ENCODE results near the gene NEDD4L.

The NEDD4L gene

GRCh38 chr18:58125183-58125582, 81.2 kb downstream of the NEDD4L start:
- no peak for DNase-seq

DNA sequence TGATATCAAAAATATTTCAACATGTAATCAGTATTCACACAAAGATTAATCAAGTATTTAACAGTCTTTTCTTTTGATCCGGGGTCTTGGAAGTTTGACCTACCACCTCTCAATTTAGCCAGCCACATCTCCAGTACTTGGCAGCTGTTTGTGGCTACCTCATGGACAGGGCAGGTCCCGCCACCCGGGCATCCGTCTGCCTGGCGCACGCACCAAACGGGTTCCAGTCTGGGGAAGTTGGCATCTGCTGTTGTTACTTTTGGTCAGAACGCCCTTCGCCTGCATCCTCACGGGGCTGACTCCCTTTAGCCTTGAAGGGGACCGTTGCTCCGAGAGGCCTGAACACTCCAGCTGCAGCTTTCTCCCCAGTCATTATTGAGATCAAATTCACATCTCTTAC, 81.7 kb downstream of the NEDD4L start:
- no peak for DNase-seq

GRCh38 chr18:58128381-58129374, 84.7 kb downstream of the NEDD4L start:
- DNase-seq = no peak

DNA sequence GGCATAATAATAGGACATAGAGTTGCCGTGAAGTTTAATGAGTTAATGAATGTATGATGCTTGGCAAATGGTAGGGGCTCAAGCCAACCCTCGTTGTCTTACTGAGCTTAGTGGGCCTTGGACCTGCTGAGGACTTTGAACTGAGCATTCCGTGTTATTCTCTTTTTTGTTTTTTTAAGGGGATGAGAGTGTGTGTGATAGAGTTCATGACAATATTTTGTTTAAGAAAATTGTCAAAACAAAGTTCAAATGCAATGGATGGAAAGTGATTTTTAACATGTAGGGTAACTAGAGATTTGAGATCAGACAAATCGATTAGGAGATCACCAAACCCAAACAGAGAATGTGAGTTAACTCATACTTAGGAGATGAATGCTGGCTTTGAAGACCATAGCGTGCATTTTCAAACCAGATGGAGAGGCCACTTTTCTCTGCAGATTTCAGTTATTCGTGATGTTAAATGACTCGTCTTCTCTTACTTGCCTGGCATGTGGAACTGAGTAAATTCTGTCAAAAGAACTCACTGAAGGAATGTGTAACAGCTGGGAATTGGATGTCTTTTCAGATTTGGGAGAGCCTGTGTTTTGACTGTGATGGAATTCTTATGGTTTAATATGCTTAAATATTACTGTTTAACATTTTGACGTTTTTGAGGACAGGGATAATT, 88.7 kb downstream of the NEDD4L start:
- DNase-seq = no peak

GRCh38 chr18:58135183-58135641, 91.2 kb downstream of the NEDD4L start:
- DNase-seq = peak; percentile 25

GRCh38 chr18:58135701-58136331, 91.8 kb downstream of the NEDD4L start:
- DNase-seq = peak; percentile 75

DNA sequence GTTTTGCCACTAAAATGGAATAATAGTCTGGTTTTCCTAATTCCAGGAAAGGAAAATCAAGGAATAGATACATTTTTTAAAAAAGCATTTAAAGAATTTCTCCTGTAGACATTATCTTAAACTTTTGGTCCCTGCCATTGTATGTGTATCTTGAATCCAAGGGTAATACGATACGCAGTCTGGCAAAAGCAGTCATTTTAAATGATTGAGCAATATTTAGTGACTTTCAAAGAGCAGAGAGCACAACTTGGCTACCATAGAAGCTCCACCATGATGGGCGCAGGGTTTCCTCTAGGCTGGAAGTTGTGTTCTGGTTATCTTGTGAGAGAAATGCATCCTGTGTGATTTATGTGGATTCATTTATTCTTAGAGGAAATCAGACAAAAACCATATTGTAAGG, 92.9 kb downstream of the NEDD4L start:
- no peak for DNase-seq

DNA sequence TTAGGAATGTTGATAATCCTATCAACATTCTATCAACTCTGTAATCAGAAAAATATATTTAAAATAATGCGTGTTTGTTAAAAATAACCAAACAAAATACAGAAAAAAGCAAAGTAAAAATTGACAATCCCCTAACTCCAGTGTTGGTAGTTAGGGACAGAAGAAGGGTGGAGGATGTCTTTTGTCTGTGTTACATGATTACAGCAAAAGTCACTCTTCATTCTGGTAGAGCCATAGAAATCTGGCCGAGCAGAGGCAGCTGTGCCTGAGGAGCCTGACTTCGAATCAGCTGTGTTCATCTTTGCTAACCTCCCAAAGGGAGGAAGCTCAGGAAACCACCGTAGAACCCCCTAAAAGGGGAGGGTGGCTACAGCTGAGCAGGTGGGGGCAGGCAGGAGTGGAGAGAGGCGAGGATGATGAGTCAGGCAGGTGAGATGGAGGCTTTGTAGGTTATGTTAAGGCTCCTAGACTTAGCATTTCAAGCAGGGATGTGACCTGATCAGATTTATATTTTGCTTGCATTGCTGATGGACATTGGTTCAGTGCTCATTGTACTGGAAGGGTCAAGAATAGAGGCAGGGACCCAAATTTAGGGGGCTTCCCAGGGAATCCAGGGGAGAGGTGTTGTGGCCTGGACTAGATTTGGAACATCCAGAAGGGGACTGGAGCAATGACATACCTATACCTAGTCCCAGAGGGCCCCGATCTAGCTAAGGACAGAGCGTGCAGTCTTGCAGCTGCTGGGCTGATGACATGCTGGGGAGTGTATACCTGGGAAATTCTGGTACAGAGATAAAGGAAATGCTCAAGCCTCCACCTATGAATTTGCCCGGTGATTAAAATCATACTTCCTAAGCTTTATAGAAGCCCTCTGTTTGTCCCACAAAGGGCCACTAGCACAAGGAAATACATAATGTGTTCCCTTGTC, 95.7 kb downstream of the NEDD4L start:
- DNase-seq = no peak

DNA sequence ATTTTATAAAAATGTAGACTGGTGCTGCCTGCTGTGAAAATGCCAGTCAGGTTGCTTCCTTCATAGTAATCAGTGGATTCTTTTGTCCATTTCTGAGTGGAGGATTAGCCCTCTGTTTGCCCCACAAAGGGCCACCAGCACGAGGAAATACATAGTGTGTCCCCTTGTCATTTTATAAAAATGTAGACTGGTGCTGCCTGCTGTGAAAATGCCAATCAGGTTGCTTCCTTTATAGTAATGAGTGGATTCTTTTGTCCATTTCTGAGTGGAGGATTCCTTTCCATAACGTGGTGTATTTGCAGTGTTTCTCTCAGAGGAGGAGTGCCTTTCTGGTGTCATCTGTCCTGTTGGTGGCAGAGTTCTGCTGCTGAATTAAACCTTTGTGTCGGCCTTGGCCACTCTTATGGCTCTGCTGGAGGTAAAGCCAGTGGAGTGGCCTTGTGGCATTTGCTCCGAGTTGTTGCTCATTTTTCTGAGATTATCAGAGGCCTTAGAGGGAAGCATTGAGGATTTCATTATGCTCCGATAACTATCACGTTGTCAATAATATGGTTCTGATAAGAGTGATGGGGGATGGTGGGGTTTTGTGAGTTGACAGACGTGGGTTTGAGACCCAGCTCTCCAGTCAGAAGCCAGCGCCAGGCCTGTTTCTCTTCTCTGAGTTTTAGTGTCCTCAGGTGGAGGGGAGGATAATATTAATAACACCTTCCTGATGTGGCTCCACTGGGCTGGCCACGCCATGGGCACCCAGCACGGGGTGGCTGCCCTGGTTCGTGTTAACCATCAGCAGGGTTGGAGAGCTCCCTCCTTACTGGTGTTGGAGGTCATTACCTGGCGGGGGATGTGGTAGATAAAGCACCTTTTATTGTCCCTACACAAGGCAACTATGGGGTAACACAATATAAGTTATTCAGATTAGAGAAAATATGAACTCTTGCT, 96.6 kb downstream of the NEDD4L start:
- DNase-seq = no peak

DNA sequence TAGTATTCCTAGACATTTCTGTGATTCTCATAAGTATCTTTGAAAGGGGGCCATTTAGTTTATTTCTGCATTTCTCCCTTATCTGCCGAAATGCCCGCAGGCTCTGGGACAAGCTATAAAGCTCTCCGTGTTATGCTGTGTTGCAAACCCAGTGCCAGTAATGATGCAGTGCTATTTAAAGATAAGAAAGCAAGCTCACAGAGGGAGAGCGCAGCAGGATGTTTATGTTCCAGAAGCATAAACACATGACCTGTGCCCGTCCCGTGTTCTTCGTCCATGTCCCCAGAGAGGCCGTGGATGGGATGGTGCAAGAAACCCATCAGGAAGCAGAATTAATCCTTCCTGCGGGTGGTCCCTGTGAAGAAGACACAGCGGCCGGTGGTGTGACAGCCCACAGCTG, 99.4 kb downstream of the NEDD4L start:
- DNase-seq = no peak

DNA sequence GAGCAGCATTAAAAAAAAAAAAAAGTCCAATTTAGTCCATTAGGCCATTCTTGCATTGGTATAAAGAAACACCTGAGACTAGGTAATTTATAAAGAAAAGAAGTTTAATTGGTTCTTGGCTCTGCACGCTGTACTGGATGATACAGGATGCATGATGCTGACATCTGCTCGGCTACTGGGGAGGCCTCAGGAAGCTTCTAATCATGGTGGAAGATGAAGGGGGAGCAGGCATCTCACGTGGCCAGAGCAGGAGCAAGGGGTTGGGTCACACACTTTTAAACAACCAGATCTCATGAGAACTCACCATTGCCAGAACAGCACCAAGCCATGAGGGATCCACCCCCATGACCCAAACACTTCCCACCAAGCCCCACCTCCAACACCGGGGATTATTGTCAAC, 100.1 kb downstream of the NEDD4L start:
- no peak for DNase-seq

- DNase-seq = no peak
Measured at GRCh38 chr18:58144671-58145285, 100.8 kb downstream of the NEDD4L start.

GRCh38 chr18:58146099-58146498, 102.1 kb downstream of the NEDD4L start:
- DNase-seq = no peak

DNA sequence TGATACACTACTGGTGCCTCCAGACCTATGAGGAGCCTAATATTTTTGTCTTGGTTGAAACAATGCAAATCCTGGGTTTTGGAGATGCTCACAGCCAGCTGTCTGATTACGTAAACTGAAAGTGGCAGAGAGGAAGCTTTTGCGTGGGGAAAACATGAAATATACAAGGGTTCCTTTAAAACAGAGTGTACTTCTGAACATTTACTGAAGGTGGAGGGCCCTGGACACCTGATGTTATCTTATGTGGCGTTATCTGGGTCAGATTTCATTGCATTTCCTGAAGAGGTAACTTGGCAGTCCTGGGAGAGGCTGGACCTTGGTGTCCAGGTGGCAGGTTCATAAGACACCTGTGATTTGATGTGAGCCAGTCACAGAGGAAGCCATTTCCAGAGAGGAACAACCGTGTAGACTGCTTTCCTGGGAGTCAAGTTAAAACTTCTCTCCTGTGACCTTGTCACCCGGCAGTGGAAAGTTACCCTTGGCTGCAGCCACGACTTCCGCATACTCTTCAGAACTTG, 105.0 kb downstream of the NEDD4L start:
- no peak for DNase-seq

DNA sequence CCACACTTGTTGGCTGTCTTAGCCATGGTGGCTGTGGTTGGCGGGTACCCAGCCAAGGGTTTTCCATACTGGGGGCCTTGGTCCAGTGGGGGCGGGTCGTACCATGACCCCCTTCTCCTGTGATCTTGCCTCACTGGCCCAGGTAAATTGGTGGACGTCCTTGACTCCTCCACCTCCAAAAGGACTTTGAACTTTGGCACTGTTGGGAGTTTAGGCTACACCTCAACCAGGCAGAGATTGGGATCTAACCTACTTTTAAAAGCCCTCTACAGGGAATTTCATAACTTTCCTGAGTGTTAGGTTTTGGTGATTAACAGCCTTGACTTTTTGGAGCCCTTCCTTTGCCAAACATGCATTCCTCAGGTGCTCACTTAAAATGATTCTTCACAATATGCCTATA, 106.7 kb downstream of the NEDD4L start:
- DNase-seq = no peak

DNA sequence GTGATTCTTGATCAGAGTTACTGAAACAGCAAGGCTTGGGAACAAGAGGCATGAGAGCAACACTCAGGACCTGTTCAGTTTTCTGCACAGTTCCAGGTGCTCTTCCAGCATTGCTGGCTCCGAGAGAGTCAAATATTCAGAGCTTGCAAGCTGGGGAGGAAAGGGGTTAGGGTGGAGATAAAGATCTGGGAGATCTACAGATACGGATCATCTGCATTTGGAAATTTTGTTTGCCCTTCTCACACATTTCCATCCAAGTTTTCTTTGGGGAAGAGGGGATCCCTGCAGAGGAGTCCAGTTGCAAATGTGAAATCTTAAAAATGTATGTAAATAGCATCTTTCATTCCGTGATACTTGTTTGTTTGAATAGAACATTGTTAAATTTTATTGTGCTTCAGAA, 108.2 kb downstream of the NEDD4L start:
- DNase-seq = no peak

DNA sequence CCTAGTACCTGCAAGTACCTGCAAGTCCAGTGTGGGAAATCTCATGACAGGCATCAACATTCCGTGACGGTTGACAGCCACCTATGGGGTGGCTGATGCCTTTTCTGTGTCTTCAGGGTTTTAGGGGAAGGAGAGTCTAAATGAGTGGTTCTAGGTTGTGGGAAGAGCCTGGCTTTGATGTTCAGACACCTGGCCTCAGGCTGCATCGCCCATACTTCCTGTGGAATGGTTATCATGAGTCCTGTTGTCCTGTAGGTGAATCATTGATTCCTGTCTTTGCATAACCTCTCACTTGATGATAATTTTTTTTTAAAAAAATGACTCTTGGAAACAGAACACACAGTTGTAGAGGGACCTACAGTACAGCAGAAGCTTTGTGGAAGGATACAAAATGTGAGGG, 108.9 kb downstream of the NEDD4L start:
- no peak for DNase-seq

GRCh38 chr18:58156516-58156915, 112.5 kb downstream of the NEDD4L start:
- no peak for DNase-seq

- no peak for DNase-seq
Measured at GRCh38 chr18:58157237-58157636, 113.2 kb downstream of the NEDD4L start.

GRCh38 chr18:58158008-58158407, 114.0 kb downstream of the NEDD4L start:
- DNase-seq = no peak

- no peak for DNase-seq
Measured at GRCh38 chr18:58158459-58158858, 114.4 kb downstream of the NEDD4L start.

Data from activated CD4-positive, alpha-beta T cell treated with anti-CD3 and anti-CD28 coated beads, Interleukin-2, Interleukin-6, amounts not matched to agents 100 ng/mL and 50 ng/mL, durations not matched to agents 16 hours and 8 hours (primary cell).